Gastroesophageal sphincter (tissue), 3 donors: ENCODE data around the gene OR13C5.
"Not testable (repeated sequence)": the region's sequence is repeated elsewhere in the genome, so short reads cannot be mapped to it uniquely, and the experiment has no call there.

Source experiments
- EP300 ChIP-seq: sonication (generic); formaldehyde crosslinking; IDR thresholded peaks from one replicate; pipeline ENCODE4 v1.6.1; 2017; ENCODE audit warnings: antibody characterized with exemption, mild to moderate bottlenecking
- POLR2A ChIP-seq, 2 donors: fragments of 450-650 bp; IDR thresholded peaks; one replicate each; pipeline ENCODE4 v1.6.1; 2017; ENCODE audit warnings: antibody characterized with exemption in 2 of 2, mild to moderate bottlenecking in 2 of 2, moderate library complexity in 1 of 2
- POLR2AphosphoS5 ChIP-seq: sonication (generic); formaldehyde crosslinking; IDR thresholded peaks from one replicate; pipeline ENCODE4 v1.6.1; 2017; ENCODE audit warnings: antibody characterized with exemption
- TF ChIP-seq, protein P1 (sequence below), 4 experiments: fragments of 200-600 bp in 2 of 4; fragments of 450-650 bp in 2 of 4; sonication (generic) in 1 of 4; IDR thresholded peaks; one replicate each; pipeline ENCODE4 v1.5.1; 2017 to 2019; ENCODE audit warnings: antibody characterized with exemption in 4 of 4, mild to moderate bottlenecking in 2 of 4, moderate library complexity in 2 of 4

DNA sequence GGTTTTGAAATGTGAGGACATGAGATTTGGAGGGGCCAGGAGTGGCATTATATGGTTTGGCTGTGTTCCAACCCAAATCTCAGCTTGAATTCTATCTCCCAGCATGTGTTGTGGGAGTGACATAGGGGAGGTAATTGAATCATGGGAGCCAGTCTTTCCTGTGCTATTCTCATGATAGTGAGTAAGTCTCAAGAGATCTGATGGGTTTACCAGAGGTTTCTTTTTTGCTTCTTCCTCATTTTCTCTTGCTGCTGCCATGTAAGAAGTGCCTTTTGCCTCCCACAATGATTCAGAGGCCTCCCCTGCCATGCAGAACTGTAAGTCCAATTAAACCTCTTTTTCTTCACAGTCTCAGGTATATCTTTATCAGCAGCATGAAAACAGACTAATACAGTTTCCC, 26.8 kb upstream of the OR13C5 start:
- TF ChIP-seq, protein P1, sequence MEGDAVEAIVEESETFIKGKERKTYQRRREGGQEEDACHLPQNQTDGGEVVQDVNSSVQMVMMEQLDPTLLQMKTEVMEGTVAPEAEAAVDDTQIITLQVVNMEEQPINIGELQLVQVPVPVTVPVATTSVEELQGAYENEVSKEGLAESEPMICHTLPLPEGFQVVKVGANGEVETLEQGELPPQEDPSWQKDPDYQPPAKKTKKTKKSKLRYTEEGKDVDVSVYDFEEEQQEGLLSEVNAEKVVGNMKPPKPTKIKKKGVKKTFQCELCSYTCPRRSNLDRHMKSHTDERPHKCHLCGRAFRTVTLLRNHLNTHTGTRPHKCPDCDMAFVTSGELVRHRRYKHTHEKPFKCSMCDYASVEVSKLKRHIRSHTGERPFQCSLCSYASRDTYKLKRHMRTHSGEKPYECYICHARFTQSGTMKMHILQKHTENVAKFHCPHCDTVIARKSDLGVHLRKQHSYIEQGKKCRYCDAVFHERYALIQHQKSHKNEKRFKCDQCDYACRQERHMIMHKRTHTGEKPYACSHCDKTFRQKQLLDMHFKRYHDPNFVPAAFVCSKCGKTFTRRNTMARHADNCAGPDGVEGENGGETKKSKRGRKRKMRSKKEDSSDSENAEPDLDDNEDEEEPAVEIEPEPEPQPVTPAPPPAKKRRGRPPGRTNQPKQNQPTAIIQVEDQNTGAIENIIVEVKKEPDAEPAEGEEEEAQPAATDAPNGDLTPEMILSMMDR (IDR thresholded peaks at IDR 0.05): not testable (repeated sequence)
- not testable (repeated sequence) for TF ChIP-seq POLR2A (IDR thresholded peaks at IDR 0.05); POLR2AphosphoS5; EP300
